NT2/D1 (cell line): Measurements from ENCODE around the gene IER5.

Source experiments
- SUZ12 ChIP-seq: IDR thresholded peaks from 2 replicates; pipeline ENCODE4 v1.6.1; 2011; ENCODE audit not compliant: insufficient read length, insufficient read depth; ENCODE audit errors: extremely low read depth
- YY1 ChIP-seq: IDR thresholded peaks from 2 replicates; pipeline ENCODE4 v1.6.1; 2011; ENCODE audit not compliant: insufficient read length, insufficient read depth
- ZNF274 ChIP-seq: IDR thresholded peaks from 2 replicates; pipeline ENCODE4 v1.6.1; 2011; ENCODE audit warnings: mild to moderate bottlenecking, low read depth, low read length

GRCh38 chr1:181100934-181101333 lies 12.4 kb downstream of the IER5 start:
- TF ChIP-seq SUZ12 (no peak), ZNF274 (no peak), YY1 (no peak)
